NCI-H510A treated with DMSO at 0.1 percent for 48 hours (cell line): Measurements from ENCODE around the gene BOD1.
A peak's percentile ranks its signal among the peaks of the same experiment; 100 is the strongest.

ENCODE experiments used
- DNase-seq: peaks from one replicate; lab custom pipeline; 2025; lab: John Stamatoyannopoulos, UW

BOD1 gene

GRCh38 chr5:173616577-173617118 lies at the start of gene BOD1:
Gene BOD1, minus strand, starts transcription at chr5:173616650. Its CDS starts 214 bp downstream, at chr5:173616436.
- DNase-seq: peak; percentile 94

GRCh38 chr5:173665326-173665725 lies 48.9 kb upstream of the BOD1 start:
- DNase-seq: no peak

GRCh38 chr5:173664154-173664526 lies 47.7 kb upstream of the BOD1 start:
- DNase-seq: no peak

- DNase-seq: no peak
These were observed 47.1 kb upstream of the BOD1 start for GRCh38 chr5:173663352-173664153.

- DNase-seq: no peak
These were observed 46.3 kb upstream of the BOD1 start for GRCh38 chr5:173662581-173663351.

- DNase-seq: no peak
These were observed 44.2 kb upstream of the BOD1 start for GRCh38 chr5:173660481-173661280.

- DNase-seq: no peak
These were observed 43.0 kb upstream of the BOD1 start for GRCh38 chr5:173659423-173659822.

GRCh38 chr5:173657741-173658356 lies 41.4 kb upstream of the BOD1 start:
- DNase-seq: no peak

- DNase-seq: no peak
These were observed 38.8 kb upstream of the BOD1 start for GRCh38 chr5:173655196-173655797.

- no peak for DNase-seq
These were observed 37.5 kb upstream of the BOD1 start for GRCh38 chr5:173653822-173654523.

- DNase-seq: no peak
These were observed 31.9 kb upstream of the BOD1 start for GRCh38 chr5:173648308-173648866.

GRCh38 chr5:173646692-173647091 lies 30.2 kb upstream of the BOD1 start:
- no peak for DNase-seq

GRCh38 chr5:173645890-173646574 lies 29.6 kb upstream of the BOD1 start:
- DNase-seq: no peak

GRCh38 chr5:173645437-173645807 lies 29.0 kb upstream of the BOD1 start:
- no peak for DNase-seq

- DNase-seq: no peak
These were observed 28.4 kb upstream of the BOD1 start for GRCh38 chr5:173644673-173645436.

- DNase-seq: peak; percentile 31
These were observed 27.5 kb upstream of the BOD1 start for GRCh38 chr5:173643964-173644363.

- DNase-seq: no peak
These were observed 26.5 kb upstream of the BOD1 start for GRCh38 chr5:173642895-173643481.

GRCh38 chr5:173642191-173642816 lies 25.9 kb upstream of the BOD1 start:
- DNase-seq: no peak
